K562 (cell line): ENCODE results near the gene DNA2. TPM values are rescaled to one million over a fixed set of nuclear protein-coding genes. Genes with fewer than 3 reads are reported as not detected.

ENCODE experiments used
- ATF1 ChIP-seq, 2 experiments: fragments of 450-650 bp in 1 of 2; IDR thresholded peaks; 2 replicates each; pipeline ENCODE4 v1.6.1; 2016; ENCODE audit warnings: missing compliant biosample characterization in 1 of 2, missing genetic modification characterization in 1 of 2
- CBFB ChIP-seq: sonication (generic); formaldehyde crosslinking; IDR thresholded peaks from 2 replicates; pipeline ENCODE4 v1.4.0; 2020; ENCODE audit warnings: mild to moderate bottlenecking, missing genetic modification reagents
- CCAR2 ChIP-seq: fragments of 200-400 bp; formaldehyde crosslinking; IDR thresholded peaks from 2 replicates; pipeline ENCODE4 v1.6.1; 2017; ENCODE audit warnings: mild to moderate bottlenecking, low read depth, low read length
- CREM ChIP-seq: IDR thresholded peaks from 2 replicates; pipeline ENCODE4 v1.6.1; 2014; ENCODE audit warnings: antibody characterized with exemption, low read depth
- ELF4 ChIP-seq: fragments of 450-650 bp; formaldehyde crosslinking; IDR thresholded peaks from 2 replicates; pipeline ENCODE4 v1.4.0; 2022; ENCODE audit warnings: missing genetic modification characterization
- ETV5 ChIP-seq: sonication (generic); formaldehyde crosslinking; IDR thresholded peaks from 2 replicates; pipeline ENCODE4 v1.4.0; 2020; ENCODE audit warnings: low read depth, mild to moderate bottlenecking, missing genetic modification reagents
- EZH2 ChIP-seq: IDR thresholded peaks from 2 replicates; pipeline ENCODE4 v1.6.1; 2012; ENCODE audit warnings: low read depth, mild to moderate bottlenecking, inconsistent platforms, low read length, borderline replicate concordance
- FOSL1 ChIP-seq: fragments of 200-800 bp; sonication (Bioruptor generic); conservative IDR thresholded peaks from 2 replicates; pipeline ENCODE4 v1.6.1; 2016; ENCODE audit warnings: missing genetic modification characterization, missing compliant biosample characterization
- FOXA3 ChIP-seq, 2 experiments: fragments of 450-650 bp in 1 of 2; sonication (generic) in 1 of 2; formaldehyde crosslinking; IDR thresholded peaks in 1 of 2; conservative IDR thresholded peaks in 1 of 2; 2 replicates each; pipeline versions ENCODE4 v1.4.0 to v1.8.0; 2020 to 2022; ENCODE audit warnings: mild to moderate bottlenecking in 2 of 2, missing genetic modification reagents in 1 of 2
- HLTF ChIP-seq: fragments of 450-650 bp; IDR thresholded peaks from 2 replicates; pipeline ENCODE4 v1.6.1; 2016
- HNRNPL ChIP-seq: fragments of 200-400 bp; formaldehyde crosslinking; IDR thresholded peaks from 2 replicates; pipeline ENCODE4 v1.6.1; 2017; ENCODE audit warnings: low read depth, mild to moderate bottlenecking, low read length
- NCOA1 ChIP-seq: fragments of 450-650 bp; IDR thresholded peaks from 2 replicates; pipeline ENCODE4 v1.6.1; 2016; ENCODE audit warnings: low read depth
- POLR3A ChIP-seq: IDR thresholded peaks from 2 replicates; pipeline ENCODE4 v1.6.1; 2011; ENCODE audit warnings: borderline replicate concordance, mild to moderate bottlenecking, moderate library complexity; ENCODE audit not compliant: insufficient read length, insufficient read depth; ENCODE audit errors: extremely low read depth
- PURB ChIP-seq: sonication (generic); formaldehyde crosslinking; IDR thresholded peaks from 2 replicates; pipeline ENCODE4 v1.9.0; 2021; ENCODE audit warnings: low read depth, mild to moderate bottlenecking, missing genetic modification reagents
- STAT5B ChIP-seq: fragments of 250-450 bp; sonication (Bioruptor Pico); IDR thresholded peaks from 2 replicates; pipeline ENCODE4 v1.8.0; 2021; ENCODE audit warnings: mild to moderate bottlenecking, inconsistent platforms
- TRIM24 ChIP-seq, 2 experiments: fragments of 450-650 bp; IDR thresholded peaks; 2 replicates each; pipeline ENCODE4 v1.6.1; 2016
- XRCC3 ChIP-seq: fragments of 450-650 bp; IDR thresholded peaks from 2 replicates; pipeline ENCODE4 v1.6.1; 2017; ENCODE audit warnings: mild to moderate bottlenecking, moderate library complexity
- ZNF165 ChIP-seq: fragments of 250-450 bp; sonication (Bioruptor Pico); IDR thresholded peaks from 2 replicates; pipeline ENCODE4 v1.4.0; 2020; ENCODE audit warnings: borderline replicate concordance
- ZNF263 ChIP-seq: sonication (generic); formaldehyde crosslinking; IDR thresholded peaks from 2 replicates; pipeline ENCODE4 v1.8.0; 2022; ENCODE audit warnings: mild to moderate bottlenecking, missing genetic modification reagents, borderline replicate concordance
- ZNF347 ChIP-seq: fragments of 450-650 bp; formaldehyde crosslinking; IDR thresholded peaks from 2 replicates; pipeline ENCODE4 v1.4.0; 2020; ENCODE audit warnings: low read depth, mild to moderate bottlenecking, moderate library complexity
- ZNF551 ChIP-seq: fragments of 250-450 bp; sonication (Bioruptor Pico); IDR thresholded peaks from 2 replicates; pipeline ENCODE4 v1.5.0; 2021; ENCODE audit warnings: mild to moderate bottlenecking, moderate library complexity
- ZNF830 ChIP-seq: fragments of 250-450 bp; sonication (Bioruptor Pico); IDR thresholded peaks from 2 replicates; pipeline ENCODE4 v1.5.0; 2021; ENCODE audit warnings: mild to moderate bottlenecking
- polyA plus RNA-seq, 8 experiments: library from polyadenylated mRNA; depleted of rRNA in 4 of 8; stranded (reverse) in 5 of 8; unstranded in 3 of 8; fragments of >200 nt; fragmentation: Nextera tagmentation in 2 of 8; fragmentation: Illumina TruSeq in 1 of 8; extraction: Ambion mirVana in 2 of 8; extraction: Trizol in 1 of 8; gene quantifications; 2 replicates each; pipeline versions ENCODE4 v1.2.1 to v1.2.3, GENCODE V29; 2011 to 2014; ENCODE audit warnings: inconsistent platforms in 1 of 8, missing spikeins in 1 of 8
- total RNA-seq, 7 experiments: library from RNA; depleted of rRNA in 6 of 7; stranded (reverse); fragments of >200 nt in 6 of 7; fragmentation: Illumina TruSeq in 2 of 7; extraction: Trizol in 2 of 7; gene quantifications; 2 replicates each; pipeline versions ENCODE4 v1.2.1 to v1.2.3, GENCODE V29; 2011 to 2021; ENCODE audit warnings: low replicate concordance in 1 of 7
- TF ChIP-seq, protein P1 (sequence below): fragments of 450-650 bp; IDR thresholded peaks from 2 replicates; pipeline ENCODE4 v1.6.1; 2016
- TF ChIP-seq, protein P2 (sequence below): IDR thresholded peaks from 3 replicates; pipeline ENCODE4 v1.6.1; 2011; ENCODE audit warnings: borderline replicate concordance, mild to moderate bottlenecking; ENCODE audit not compliant: insufficient read length, insufficient read depth
- TF ChIP-seq, protein P3 (sequence below): fragments of 450-650 bp; IDR thresholded peaks from 2 replicates; pipeline ENCODE4 v1.6.1; 2016; ENCODE audit warnings: antibody characterized with exemption

The DNA2 gene
- total and polyA plus RNA-seq, 9 of the 15 experiments (the other 6 are each of a cell fraction or from before 2014, with no cell fraction given) = 24.6 to 51.4 (median 40.8) TPM

DNA sequence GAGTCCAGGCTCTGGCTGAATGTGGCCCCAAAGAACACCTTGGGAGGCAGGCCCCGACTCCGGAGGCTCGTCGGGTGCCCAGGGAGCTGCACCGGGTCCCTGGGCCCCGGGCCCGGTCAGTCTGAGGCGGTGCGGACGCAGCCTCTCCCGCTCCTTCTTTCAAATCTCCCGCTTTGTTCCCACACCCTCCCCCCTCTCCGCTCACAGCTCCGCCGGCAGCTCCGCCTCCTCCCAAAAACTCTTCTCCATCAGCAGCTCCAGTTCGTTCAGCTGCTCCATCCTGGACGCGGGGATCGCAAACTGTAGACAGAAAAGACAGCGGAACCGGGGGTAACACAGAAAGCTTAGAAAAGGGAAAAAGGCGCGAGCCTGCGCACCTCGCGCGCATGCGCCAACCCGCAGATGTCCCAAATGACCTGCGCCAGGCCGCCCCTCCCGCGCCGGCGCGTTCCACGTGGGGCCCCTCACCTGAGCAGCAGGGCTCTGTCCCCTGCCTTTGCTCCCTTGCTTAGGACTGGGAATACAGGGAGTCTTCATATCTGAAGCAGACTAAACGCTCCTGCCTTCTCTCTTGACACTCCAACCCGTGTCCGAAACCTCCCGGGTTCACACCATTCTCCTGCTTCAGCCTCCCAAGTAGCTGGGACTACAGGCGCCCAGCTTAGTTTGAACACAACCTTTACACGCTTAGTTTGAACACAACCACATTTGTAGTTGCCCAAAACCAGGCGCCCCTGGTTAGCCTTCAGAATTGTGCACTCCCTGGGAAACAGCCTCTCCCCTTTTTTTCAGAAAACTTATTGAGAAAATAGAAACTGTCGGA is at the start of gene DNA2 (continued):
- no peak; the same call in 1 of the 2 replicates for TF ChIP-seq CREM
- TF ChIP-seq FOXA3 (CRISPR knock-in tag; conservative IDR thresholded peaks at IDR 0.05 in 1 of 2, IDR thresholded peaks at IDR 0.05 in 1 of 2) = peak in 1 of 2 experiments; percentile 67; a peak in 2 of 4 replicates
- TF ChIP-seq CCAR2 = no peak
- peak; percentile 83 to 90; a peak in 3 of 4 replicates for TF ChIP-seq TRIM24 (IDR thresholded peaks at IDR 0.05)
- TF ChIP-seq CBFB (CRISPR knock-in tag) = no peak
- no peak for TF ChIP-seq ZNF551 (CRISPR knock-in tag)
- no peak for TF ChIP-seq XRCC3
- TF ChIP-seq STAT5B (CRISPR knock-in tag) = no peak
- TF ChIP-seq, protein P1, sequence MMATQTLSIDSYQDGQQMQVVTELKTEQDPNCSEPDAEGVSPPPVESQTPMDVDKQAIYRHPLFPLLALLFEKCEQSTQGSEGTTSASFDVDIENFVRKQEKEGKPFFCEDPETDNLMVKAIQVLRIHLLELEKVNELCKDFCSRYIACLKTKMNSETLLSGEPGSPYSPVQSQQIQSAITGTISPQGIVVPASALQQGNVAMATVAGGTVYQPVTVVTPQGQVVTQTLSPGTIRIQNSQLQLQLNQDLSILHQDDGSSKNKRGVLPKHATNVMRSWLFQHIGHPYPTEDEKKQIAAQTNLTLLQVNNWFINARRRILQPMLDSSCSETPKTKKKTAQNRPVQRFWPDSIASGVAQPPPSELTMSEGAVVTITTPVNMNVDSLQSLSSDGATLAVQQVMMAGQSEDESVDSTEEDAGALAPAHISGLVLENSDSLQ = no peak
- TF ChIP-seq, protein P2, sequence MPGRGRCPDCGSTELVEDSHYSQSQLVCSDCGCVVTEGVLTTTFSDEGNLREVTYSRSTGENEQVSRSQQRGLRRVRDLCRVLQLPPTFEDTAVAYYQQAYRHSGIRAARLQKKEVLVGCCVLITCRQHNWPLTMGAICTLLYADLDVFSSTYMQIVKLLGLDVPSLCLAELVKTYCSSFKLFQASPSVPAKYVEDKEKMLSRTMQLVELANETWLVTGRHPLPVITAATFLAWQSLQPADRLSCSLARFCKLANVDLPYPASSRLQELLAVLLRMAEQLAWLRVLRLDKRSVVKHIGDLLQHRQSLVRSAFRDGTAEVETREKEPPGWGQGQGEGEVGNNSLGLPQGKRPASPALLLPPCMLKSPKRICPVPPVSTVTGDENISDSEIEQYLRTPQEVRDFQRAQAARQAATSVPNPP = no peak
- TF ChIP-seq, protein P3, sequence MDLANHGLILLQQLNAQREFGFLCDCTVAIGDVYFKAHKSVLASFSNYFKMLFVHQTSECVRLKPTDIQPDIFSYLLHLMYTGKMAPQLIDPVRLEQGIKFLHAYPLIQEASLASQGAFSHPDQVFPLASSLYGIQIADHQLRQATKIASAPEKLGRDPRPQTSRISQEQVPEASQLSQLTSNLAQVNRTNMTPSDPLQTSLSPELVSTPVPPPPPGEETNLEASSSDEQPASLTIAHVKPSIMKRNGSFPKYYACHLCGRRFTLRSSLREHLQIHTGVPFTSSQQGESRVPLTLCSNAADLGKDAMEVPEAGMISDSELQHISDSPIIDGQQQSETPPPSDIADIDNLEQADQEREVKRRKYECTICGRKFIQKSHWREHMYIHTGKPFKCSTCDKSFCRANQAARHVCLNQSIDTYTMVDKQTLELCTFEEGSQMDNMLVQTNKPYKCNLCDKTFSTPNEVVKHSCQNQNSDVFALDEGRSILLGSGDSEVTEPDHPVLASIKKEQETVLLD = peak; percentile 98
- no peak for TF ChIP-seq HLTF
- no peak for TF ChIP-seq ZNF165 (CRISPR knock-in tag)
- TF ChIP-seq ATF1 (CRISPR knock-in tag; IDR thresholded peaks at IDR 0.05) = no peak
- TF ChIP-seq ATF1 (tag; IDR thresholded peaks at IDR 0.05) = peak; percentile 71
- no peak for TF ChIP-seq POLR3A
- no peak for TF ChIP-seq EZH2
- no peak for TF ChIP-seq ZNF263 (CRISPR knock-in tag)
- no peak for TF ChIP-seq FOSL1 (tag)
- TF ChIP-seq ZNF347 (CRISPR knock-in tag) = no peak
- TF ChIP-seq NCOA1 = peak; percentile 63; the same call in 1 of the 2 replicates
- no peak for TF ChIP-seq ZNF830 (CRISPR knock-in tag)
- no peak for TF ChIP-seq PURB
- TF ChIP-seq ETV5 (CRISPR knock-in tag) = no peak; the same call in 1 of the 2 replicates
- TF ChIP-seq ELF4 = no peak
- no peak for TF ChIP-seq HNRNPL
